H1 (cell line): ENCODE measurements around the gene EID1. TPM values are rescaled to one million over a fixed set of nuclear protein-coding genes. Genes with fewer than 3 reads are reported as not detected.

Experiments
- CTCF ChIA-PET: fragments of 300-600 bp; sonication (Branson Sonifier 250); formaldehyde crosslinking; loops from one replicate; lab custom pipeline; 2021; ENCODE audit not compliant: partially characterized antibody; lab: Charles Lee
- POLR2A ChIA-PET: fragments of 300-600 bp; sonication (Branson Sonifier 250); formaldehyde crosslinking; loops from one replicate; lab custom pipeline; 2021; ENCODE audit warnings: inconsistent platforms; ENCODE audit not compliant: partially characterized antibody; lab: Charles Lee
- DNase-seq, 2 experiments: peaks; one replicate each; pipeline versions ENCODE4 v3.0.0 to v3.0.0-alpha.2; 2010 to 2022; ENCODE audit warnings: low spot score in 2 of 2, low read depth in 1 of 2, mixed read lengths in 1 of 2
- FAIRE-seq: peaks from 2 replicates; lab custom pipeline; 2011; peaks lifted over from hg19 to GRCh38; lab: Jason Lieb, UNC
- H2AFZ ChIP-seq: 2 replicates; pipeline ENCODE4 v1.8.1; 2012; ENCODE audit warnings: low read length, inconsistent platforms
- H2AK5ac ChIP-seq: 2 replicates; pipeline ENCODE4 v1.6.1; 2013; ENCODE audit warnings: low read depth, low read length
- H2BK120ac ChIP-seq: replicated peaks from 2 replicates; pipeline ENCODE3; 2013; ENCODE audit warnings: low read depth, low read length, inconsistent platforms
- H2BK12ac ChIP-seq: 2 replicates; pipeline ENCODE4 v1.6.1; 2013; ENCODE audit warnings: low read depth, low read length
- H2BK15ac ChIP-seq: 2 replicates; pipeline ENCODE4 v1.6.1; 2013; ENCODE audit warnings: low read length
- H2BK20ac ChIP-seq: 2 replicates; pipeline ENCODE4 v1.6.1; 2013; ENCODE audit warnings: low read length
- H2BK5ac ChIP-seq: 2 replicates; pipeline ENCODE4 v1.6.1; 2013; ENCODE audit warnings: low read depth, low read length
- H3K14ac ChIP-seq: 2 replicates; pipeline ENCODE4 v1.6.1; 2013; ENCODE audit warnings: inconsistent platforms; ENCODE audit not compliant: insufficient read length
- H3K18ac ChIP-seq: 2 replicates; pipeline ENCODE4 v1.6.1; 2013; ENCODE audit warnings: low read length; ENCODE audit errors: extremely low read depth
- H3K23ac ChIP-seq: 2 replicates; pipeline ENCODE4 v1.6.1; 2013; ENCODE audit warnings: inconsistent platforms; ENCODE audit not compliant: insufficient read length
- H3K23me2 ChIP-seq: 2 replicates; pipeline ENCODE4 v1.6.1; 2013; ENCODE audit warnings: low read depth, low read length
- H3K27ac ChIP-seq: 2 replicates; pipeline ENCODE4 v1.6.1; 2011; ENCODE audit warnings: low read depth, low read length, inconsistent platforms
- H3K27me3 ChIP-seq, 4 experiments: replicated peaks in 1 of 4; 1 replicate in 1 of 4; 2 replicates in 3 of 4; pipeline versions ENCODE4 v1.6.1 to v1.8.1; 2011 to 2013; ENCODE audit warnings: low read length in 3 of 4, mild to moderate bottlenecking in 3 of 4, inconsistent platforms in 2 of 4, mixed read lengths in 2 of 4, moderate library complexity in 1 of 4; ENCODE audit not compliant: control insufficient read depth in 3 of 4, insufficient read depth in 3 of 4; ENCODE audit errors: extremely low read depth in 1 of 4
- H3K36me3 ChIP-seq, 4 experiments: 2 replicates each; pipeline versions ENCODE4 v1.6.1 to v1.8.1; 2011 to 2013; ENCODE audit warnings: mild to moderate bottlenecking in 4 of 4, low read length in 3 of 4, moderate library complexity in 2 of 4, control low read depth in 1 of 4, inconsistent platforms in 1 of 4; ENCODE audit not compliant: insufficient read depth in 4 of 4, control insufficient read depth in 2 of 4
- H3K4ac ChIP-seq: replicated peaks from 2 replicates; pipeline ENCODE3; 2013; ENCODE audit warnings: low read length, low read depth, mixed read lengths, inconsistent platforms; ENCODE audit not compliant: insufficient read length
- H3K4me1 ChIP-seq, 4 experiments: replicated peaks in 1 of 4; 1 replicate in 1 of 4; 2 replicates in 3 of 4; pipeline versions ENCODE4 v1.6.1 to v1.8.1; 2011 to 2013; ENCODE audit warnings: low read length in 3 of 4, inconsistent platforms in 2 of 4, mixed read lengths in 1 of 4; ENCODE audit not compliant: insufficient read depth in 4 of 4, control insufficient read depth in 3 of 4
- H3K4me2 ChIP-seq, 2 experiments: 2 replicates each; pipeline versions ENCODE4 v1.6.1 to v1.8.1; 2011 to 2013; ENCODE audit warnings: low read depth in 2 of 2, low read length in 2 of 2, control low read depth in 1 of 2, inconsistent platforms in 1 of 2, mild to moderate bottlenecking in 1 of 2; ENCODE audit not compliant: insufficient read depth in 1 of 2
- H3K4me3 ChIP-seq, 4 experiments: fragments of 200-600, 300-600 bp in 1 of 4; sonication (generic), shearing (Covaris generic), sonication (Bioruptor Twin) in 1 of 4; 2 replicates each; pipeline versions ENCODE4 v1.5.1 to v1.8.1; 2011 to 2016; ENCODE audit warnings: low read length in 4 of 4, low read depth in 3 of 4, control low read depth in 2 of 4, inconsistent platforms in 2 of 4, mild to moderate bottlenecking in 2 of 4, mixed read lengths in 1 of 4, moderate library complexity in 1 of 4; ENCODE audit not compliant: insufficient read depth in 2 of 4; ENCODE audit errors: extremely low read depth in 1 of 4
- H3K56ac ChIP-seq: replicated peaks from 2 replicates; pipeline ENCODE3; 2013; ENCODE audit warnings: low read depth, mild to moderate bottlenecking, mixed read lengths, low read length, inconsistent platforms; ENCODE audit not compliant: insufficient read length
- H3K79me1 ChIP-seq: 2 replicates; pipeline ENCODE4 v1.6.1; 2013; ENCODE audit warnings: low read depth, low read length, control low read depth
- H3K79me2 ChIP-seq, 2 experiments: 2 replicates each; pipeline versions ENCODE4 v1.6.1 to v1.8.1; 2012 to 2013; ENCODE audit warnings: low read length in 2 of 2, mild to moderate bottlenecking in 2 of 2, inconsistent platforms in 1 of 2; ENCODE audit not compliant: insufficient read depth in 2 of 2, control insufficient read depth in 1 of 2
- H3K9ac ChIP-seq, 4 experiments: replicated peaks in 1 of 4; 1 replicate in 1 of 4; 2 replicates in 3 of 4; pipeline versions ENCODE4 v1.6.1 to v1.8.1; 2011 to 2013; ENCODE audit warnings: low read depth in 3 of 4, low read length in 3 of 4, control low read depth in 2 of 4, mild to moderate bottlenecking in 2 of 4, moderate library complexity in 2 of 4, inconsistent platforms in 1 of 4; ENCODE audit errors: extremely low read depth in 1 of 4
- H3K9me3 ChIP-seq, 2 experiments: 2 replicates each; pipeline versions ENCODE4 v1.6.1 to v1.8.1; 2012 to 2013; ENCODE audit warnings: mild to moderate bottlenecking in 2 of 2, moderate library complexity in 2 of 2, control low read depth in 1 of 2, inconsistent platforms in 1 of 2, low read depth in 1 of 2, low read length in 1 of 2, mixed read lengths in 1 of 2; ENCODE audit not compliant: insufficient read depth in 2 of 2
- H4K20me1 ChIP-seq, 2 experiments: replicated peaks in 1 of 2; 2 replicates each; pipeline versions ENCODE3 to v1.8.1; 2011 to 2013; ENCODE audit warnings: inconsistent platforms in 2 of 2, low read length in 2 of 2, mild to moderate bottlenecking in 1 of 2; ENCODE audit not compliant: insufficient read depth in 2 of 2, control insufficient read depth in 1 of 2
- H4K5ac ChIP-seq: 2 replicates; pipeline ENCODE4 v1.6.1; 2013; ENCODE audit warnings: low read length, low read depth, mixed read lengths, inconsistent platforms; ENCODE audit not compliant: insufficient read length
- H4K8ac ChIP-seq: 2 replicates; pipeline ENCODE4 v1.8.0; 2013; ENCODE audit warnings: mild to moderate bottlenecking, moderate library complexity, low read length, inconsistent platforms; ENCODE audit not compliant: insufficient read depth; ENCODE audit errors: extremely low read depth
- H4K91ac ChIP-seq: replicated peaks from 2 replicates; pipeline ENCODE3; 2013; ENCODE audit warnings: low read length, mixed read lengths, inconsistent platforms; ENCODE audit not compliant: insufficient read length
- CTBP2 ChIP-seq: IDR thresholded peaks from 2 replicates; pipeline ENCODE4 v1.7.0; 2011; ENCODE audit warnings: borderline replicate concordance, mild to moderate bottlenecking, moderate library complexity, mixed read lengths, low read length; ENCODE audit not compliant: insufficient read depth, insufficient read length
- EZH2 ChIP-seq: fragments of 200-600 bp; sonication (generic); IDR thresholded peaks from 2 replicates; pipeline ENCODE4 v1.7.1; 2012; ENCODE audit warnings: low read depth, mild to moderate bottlenecking, moderate library complexity, low read length, inconsistent platforms; ENCODE audit not compliant: severe bottlenecking
- FOSL1 ChIP-seq: IDR thresholded peaks from 2 replicates; pipeline ENCODE4 v1.6.1; 2011; ENCODE audit warnings: mild to moderate bottlenecking, low read depth, low read length, moderate library complexity; ENCODE audit not compliant: insufficient read depth
- WGBS, 2 experiments: shearing (Covaris generic) in 1 of 2; methylation state at CpG; one replicate each; pipeline versions ENCODE4 v1.1.6 to v1.1.7; 2013 to 2015; ENCODE audit warnings: low lambda C conversion rate in 2 of 2, mixed read lengths in 2 of 2, inconsistent platforms in 1 of 2, low coverage in 1 of 2, missing lambda C conversion rate in 1 of 2; ENCODE audit not compliant: insufficient replicate concordance in 2 of 2, insufficient coverage in 1 of 2, insufficient read length in 1 of 2; ENCODE audit errors: extremely low coverage in 1 of 2, missing lambda C conversion rate in 1 of 2; 5-methylcytosine and 5-hydroxymethylcytosine counted together
- polyA plus RNA-seq, 7 experiments: library from polyadenylated mRNA; depleted of rRNA in 3 of 7; stranded (reverse) in 5 of 7; unstranded in 2 of 7; fragments of >200 nt in 5 of 7; fragments of 200-250 nt in 2 of 7; gene quantifications; 1 replicate in 5 of 7; 2 replicates in 1 of 7; 4 replicates in 1 of 7; pipeline versions ENCODE4 v1.2.1 to v1.2.3, GENCODE V29; 2011 to 2013; ENCODE audit warnings: missing spikeins in 2 of 7, mixed read lengths in 2 of 7
- total RNA-seq: library from RNA; stranded (reverse); fragmentation: NEBNext Ultra II Directional; extraction: Animal tissue kit (Norgen Biotek cat#: 25700); gene quantifications from 2 replicates; pipeline ENCODE4 v1.2.1, GENCODE V29; 2021

The EID1 gene
- total and polyA plus RNA-seq, 2 of the 8 experiments (the other 6 are each of a cell fraction or from before 2014, with no cell fraction given) = 101 to 110 TPM

GRCh38 chr15:48893311-48893710 is 15.4 kb downstream of the EID1 start:
- Histone ChIP-seq H3K56ac (no peak overlapping the region), H2BK20ac (no peak overlapping the region), H3K18ac (no peak overlapping the region), H2AK5ac (no peak overlapping the region), H2BK12ac (no peak overlapping the region), H3K27me3 (no peaks in the 10 kb centered on the region), H3K9me3 (no peaks in the 10 kb centered on the region), H3K79me1 (no peaks in the 10 kb centered on the region), H3K9ac (no peak overlapping the region), H3K36me3 (no peaks in the 10 kb centered on the region), H4K91ac (no peak overlapping the region), H4K20me1 (no peaks in the 10 kb centered on the region), H4K5ac (no peak overlapping the region), H3K4me1 (peaks cover 2 to 6% (median 3%) of the 10 kb centered on the region in 4 experiments; a peak in 3 of 7 replicates), H4K8ac (no peak overlapping the region), H3K4ac (no peak overlapping the region), H3K79me2 (no peaks in the 10 kb centered on the region), H3K4me3 (no peak overlapping the region), H2BK15ac (no peak overlapping the region), H3K23me2 (no peaks in the 10 kb centered on the region), H2BK5ac (no peak overlapping the region), H3K14ac (no peak overlapping the region), H3K4me2 (no peak overlapping the region), H2AFZ (no peak overlapping the region), H3K23ac (no peak overlapping the region), H2BK120ac (no peak overlapping the region), H3K27ac (no peak overlapping the region)
- ChIA-PET CTCF (interaction anchor here (2.1 kb wide), 1 partner anchor 31 kb away, joined by 5 read pairs; no protein-coding TSS in a partner anchor), POLR2A (no interaction called here)
- DNase-seq (no peak), FAIRE-seq (no peak)
- TF ChIP-seq CTBP2 (no peak), FOSL1 (no peak), EZH2 (no peak)
- 83% methylated on average over 3 of the region's 3 CpGs; no CpG with 5 or more reads in 1 of the 2 experiments for WGBS, 2 experiments
